Neural progenitor cell (in vitro differentiated cells): Measurements from ENCODE around the gene GPR3. TPM values are rescaled to one million over a fixed set of nuclear protein-coding genes. Genes with fewer than 3 reads are reported as not detected.

Source experiments
- DNase-seq: peaks from one replicate; pipeline ENCODE4 v3.0.0-alpha.2; 2016; ENCODE audit warnings: low spot score
- H2AFZ ChIP-seq: fragments of 200-600 bp; sonication (generic); replicated peaks from 2 replicates; pipeline ENCODE4 v1.6.1; 2016; ENCODE audit warnings: antibody characterized with exemption
- H3F3A ChIP-seq: fragments of 200-600 bp; sonication (generic); 2 replicates; pipeline ENCODE4 v1.6.1; 2016; ENCODE audit warnings: antibody characterized with exemption, low read depth
- H3K27ac ChIP-seq: fragments of 200-600 bp; sonication (generic); 2 replicates; pipeline ENCODE4 v1.5.1; 2016; ENCODE audit warnings: mild to moderate bottlenecking
- H3K27me3 ChIP-seq: fragments of 200-600 bp; sonication (generic); 2 replicates; pipeline ENCODE4 v1.6.1; 2016; ENCODE audit warnings: mild to moderate bottlenecking, moderate library complexity
- H3K36me3 ChIP-seq: fragments of 200-600 bp; sonication (generic); 2 replicates; pipeline ENCODE4 v1.5.1; 2016
- H3K4me1 ChIP-seq: fragments of 200-600 bp; sonication (generic); 2 replicates; pipeline ENCODE4 v1.6.1; 2016; ENCODE audit warnings: mixed run types
- H3K4me2 ChIP-seq: fragments of 200-600 bp; sonication (generic); 2 replicates; pipeline ENCODE4 v1.6.1; 2016
- H3K4me3 ChIP-seq: fragments of 200-600 bp; sonication (generic); 2 replicates; pipeline ENCODE4 v1.5.1; 2016
- H3K79me2 ChIP-seq: fragments of 200-600 bp; sonication (generic); 2 replicates; pipeline ENCODE4 v1.6.1; 2016; ENCODE audit warnings: low read depth
- H3K9ac ChIP-seq: fragments of 200-600 bp; sonication (generic); 2 replicates; pipeline ENCODE4 v1.6.1; 2016
- H3K9me3 ChIP-seq: fragments of 200-600 bp; sonication (generic); 2 replicates; pipeline ENCODE4 v1.5.1; 2016; ENCODE audit warnings: low read depth
- H4K20me1 ChIP-seq: fragments of 200-600 bp; sonication (generic); 2 replicates; pipeline ENCODE4 v1.6.1; 2016; ENCODE audit warnings: low read depth
- H3K27ac Mint-ChIP-seq: 3 replicates; pipeline ENCODE4 v1.8.0; 2021; ENCODE audit warnings: mixed read lengths
- H3K27me3 Mint-ChIP-seq: 2 replicates; pipeline ENCODE4 v1.8.0; 2022; ENCODE audit warnings: low read depth, mild to moderate bottlenecking, inconsistent platforms, moderate library complexity, mixed read lengths; ENCODE audit not compliant: insufficient read depth
- H3K36me3 Mint-ChIP-seq: 3 replicates; pipeline ENCODE4 v1.8.0; 2021; ENCODE audit warnings: mixed read lengths
- H3K4me1 Mint-ChIP-seq: 3 replicates; pipeline ENCODE4 v1.8.0; 2021; ENCODE audit warnings: mixed read lengths
- H3K4me3 Mint-ChIP-seq: 3 replicates; pipeline ENCODE4 v1.8.0; 2021; ENCODE audit warnings: mild to moderate bottlenecking, moderate library complexity, mixed read lengths
- H3K9me3 Mint-ChIP-seq: 3 replicates; pipeline ENCODE4 v1.8.0; 2020; ENCODE audit warnings: mixed read lengths
- CTCF ChIP-seq: fragments of 200-600 bp; sonication (generic); IDR thresholded peaks from 2 replicates; pipeline ENCODE4 v1.5.1; 2017; ENCODE audit warnings: antibody characterized with exemption, mild to moderate bottlenecking
- EZH2 ChIP-seq: fragments of 200-600 bp; sonication (generic); IDR thresholded peaks from 2 replicates; pipeline ENCODE4 v1.6.1; 2017; ENCODE audit warnings: antibody characterized with exemption, mild to moderate bottlenecking, moderate library complexity
- EZH2phosphoT487 ChIP-seq: fragments of 200-600 bp; sonication (generic); IDR thresholded peaks from 2 replicates; pipeline ENCODE4 v1.6.1; 2017; ENCODE audit warnings: antibody characterized with exemption
- total RNA-seq: library from RNA; depleted of rRNA; stranded (reverse); fragments of >200 nt; gene quantifications from 2 replicates; pipeline ENCODE4 v1.2.3, GENCODE V29; 2015; ENCODE audit warnings: low replicate concordance

The GPR3 gene
- total RNA-seq, 1 donor from 2014 or later = 3.1 TPM

- Mint-ChIP-seq H3K36me3 (peaks cover 55% of the 10 kb centered on the region), H3K27ac (no peak overlapping the region), H3K27me3 (peaks cover 5% of the 10 kb centered on the region), H3K4me1 (peaks cover 26% of the 10 kb centered on the region), H3K4me3 (no peak overlapping the region), H3K9me3 (no peaks in the 10 kb centered on the region)
- peaks cover 37% of the 10 kb centered on the region for H3F3A ChIP-seq
- no peak overlapping the region for H3K9ac ChIP-seq
- H3K27ac ChIP-seq = peak overlapping the region; percentile 63
- no peak for TF ChIP-seq EZH2phosphoT487
- no peak for TF ChIP-seq CTCF
- no peak for TF ChIP-seq EZH2
- no peaks in the 10 kb centered on the region for H3K9me3 ChIP-seq
- peaks cover 6% of the 10 kb centered on the region for H4K20me1 ChIP-seq
- peaks cover 38% of the 10 kb centered on the region for H3K4me1 ChIP-seq
- no peak overlapping the region for H2AFZ ChIP-seq
- no peak overlapping the region for H3K4me3 ChIP-seq
- no peak for DNase-seq
- H3K4me2 ChIP-seq = no peak overlapping the region
- H3K36me3 ChIP-seq = peaks cover 12% of the 10 kb centered on the region
- H3K27me3 ChIP-seq = no peaks in the 10 kb centered on the region
- H3K79me2 ChIP-seq = no peaks in the 10 kb centered on the region
Observed at GRCh38 chr1:27410709-27411108, 18.3 kb downstream of the GPR3 start.

- H3K4me1 ChIP-seq = peaks cover 21% of the 10 kb centered on the region
- H3K79me2 ChIP-seq = no peaks in the 10 kb centered on the region
- TF ChIP-seq EZH2 = no peak
- no peak for TF ChIP-seq CTCF
- no peak for TF ChIP-seq EZH2phosphoT487
- H3F3A ChIP-seq = peaks cover 21% of the 10 kb centered on the region
- no peak overlapping the region for H3K4me2 ChIP-seq
- H2AFZ ChIP-seq = no peak overlapping the region
- no peaks in the 10 kb centered on the region for H3K9me3 ChIP-seq
- no peak overlapping the region for H3K27ac Mint-ChIP-seq
- H3K27me3 Mint-ChIP-seq = peaks cover 5% of the 10 kb centered on the region
- H3K36me3 Mint-ChIP-seq = peaks cover 68% of the 10 kb centered on the region
- H3K27me3 ChIP-seq = no peaks in the 10 kb centered on the region
- H3K4me3 ChIP-seq = no peak overlapping the region
- no peaks in the 10 kb centered on the region for H4K20me1 ChIP-seq
- peaks cover 11% of the 10 kb centered on the region for H3K4me1 Mint-ChIP-seq
- H3K27ac ChIP-seq = no peak overlapping the region
- DNase-seq = no peak
- peaks cover 12% of the 10 kb centered on the region for H3K36me3 ChIP-seq
- no peak overlapping the region for H3K9ac ChIP-seq
- H3K9me3 Mint-ChIP-seq = no peaks in the 10 kb centered on the region
- no peak overlapping the region for H3K4me3 Mint-ChIP-seq
Observed at GRCh38 chr1:27412502-27412901, 20.1 kb downstream of the GPR3 start.

- Histone ChIP-seq H3K4me1 (peaks cover 18% of the 10 kb centered on the region), H3K36me3 (peaks cover 12% of the 10 kb centered on the region), H3K9me3 (no peaks in the 10 kb centered on the region), H3K4me3 (no peak overlapping the region), H3K9ac (no peak overlapping the region), H3K27me3 (no peaks in the 10 kb centered on the region), H2AFZ (no peak overlapping the region), H3K4me2 (no peak overlapping the region), H3K79me2 (no peaks in the 10 kb centered on the region), H3F3A (peaks cover 17% of the 10 kb centered on the region), H3K27ac (peak overlapping the region; percentile 75), H4K20me1 (no peaks in the 10 kb centered on the region)
- Mint-ChIP-seq H3K4me3 (no peak overlapping the region), H3K36me3 (peaks cover 65% of the 10 kb centered on the region), H3K27me3 (peaks cover 5% of the 10 kb centered on the region), H3K4me1 (peaks cover 12% of the 10 kb centered on the region), H3K27ac (no peak overlapping the region), H3K9me3 (no peaks in the 10 kb centered on the region)
- TF ChIP-seq EZH2phosphoT487 (no peak), EZH2 (no peak)
- DNase-seq = no peak
Observed at GRCh38 chr1:27413004-27413403, 20.6 kb downstream of the GPR3 start.

GRCh38 chr1:27414091-27414490 is 21.7 kb downstream of the GPR3 start:
- H3K36me3 Mint-ChIP-seq = peaks cover 63% of the 10 kb centered on the region
- Histone ChIP-seq H3F3A (peaks cover 11% of the 10 kb centered on the region), H2AFZ (no peak overlapping the region), H3K27ac (no peak overlapping the region), H4K20me1 (no peaks in the 10 kb centered on the region), H3K79me2 (no peaks in the 10 kb centered on the region), H3K9ac (no peak overlapping the region), H3K9me3 (no peaks in the 10 kb centered on the region), H3K4me3 (no peak overlapping the region), H3K36me3 (peaks cover 12% of the 10 kb centered on the region), H3K4me2 (no peak overlapping the region), H3K4me1 (peaks cover 27% of the 10 kb centered on the region), H3K27me3 (no peaks in the 10 kb centered on the region)
- H3K4me3 Mint-ChIP-seq = no peak overlapping the region
- no peak for DNase-seq
- H3K27ac Mint-ChIP-seq = no peak overlapping the region
- no peaks in the 10 kb centered on the region for H3K9me3 Mint-ChIP-seq
- TF ChIP-seq CTCF (no peak), EZH2phosphoT487 (no peak), EZH2 (no peak)
- H3K27me3 Mint-ChIP-seq = peaks cover 5% of the 10 kb centered on the region
- H3K4me1 Mint-ChIP-seq = peaks cover 23% of the 10 kb centered on the region
